GM03348 (cell line): ENCODE results near the gene SLC6A6.
A peak's percentile ranks its signal among the peaks of the same experiment; 100 is the strongest.

Experiments
- DNase-seq: peaks from one replicate; pipeline ENCODE4 v3.0.0; 2012; ENCODE audit warnings: low spot score

The SLC6A6 gene

DNA sequence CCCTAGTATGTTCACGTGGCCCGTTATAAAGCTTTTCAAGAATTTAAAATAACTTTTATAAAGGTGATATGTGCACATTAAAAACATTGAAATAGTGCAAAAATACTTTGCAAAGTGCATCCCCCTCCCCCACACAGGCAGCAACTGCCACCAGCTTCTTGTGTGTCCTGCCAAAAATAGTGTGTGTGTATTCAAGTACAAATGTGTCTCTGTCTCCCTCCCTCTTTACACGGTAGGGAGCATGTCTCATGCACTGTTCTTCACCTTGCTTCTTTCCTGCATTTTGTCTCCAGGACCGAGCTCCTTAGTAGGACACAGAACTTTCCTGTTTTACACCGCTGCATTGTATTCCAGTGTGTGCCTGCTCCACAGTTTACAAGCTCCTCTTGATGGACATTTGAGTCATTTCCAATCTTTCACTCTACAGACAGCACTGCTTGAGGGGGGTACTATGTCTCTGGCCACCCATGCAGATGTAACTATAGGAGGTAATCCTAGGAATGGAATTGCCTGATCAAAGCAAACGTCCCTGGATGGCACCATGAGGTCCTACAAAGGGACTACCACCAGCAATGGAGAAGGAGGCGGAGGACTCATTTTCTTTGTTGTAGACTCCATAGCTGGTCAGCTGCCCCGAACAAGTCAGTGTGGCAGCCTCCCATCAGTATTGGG is 52.4 kb downstream of the SLC6A6 start:
- DNase-seq = no peak

DNA sequence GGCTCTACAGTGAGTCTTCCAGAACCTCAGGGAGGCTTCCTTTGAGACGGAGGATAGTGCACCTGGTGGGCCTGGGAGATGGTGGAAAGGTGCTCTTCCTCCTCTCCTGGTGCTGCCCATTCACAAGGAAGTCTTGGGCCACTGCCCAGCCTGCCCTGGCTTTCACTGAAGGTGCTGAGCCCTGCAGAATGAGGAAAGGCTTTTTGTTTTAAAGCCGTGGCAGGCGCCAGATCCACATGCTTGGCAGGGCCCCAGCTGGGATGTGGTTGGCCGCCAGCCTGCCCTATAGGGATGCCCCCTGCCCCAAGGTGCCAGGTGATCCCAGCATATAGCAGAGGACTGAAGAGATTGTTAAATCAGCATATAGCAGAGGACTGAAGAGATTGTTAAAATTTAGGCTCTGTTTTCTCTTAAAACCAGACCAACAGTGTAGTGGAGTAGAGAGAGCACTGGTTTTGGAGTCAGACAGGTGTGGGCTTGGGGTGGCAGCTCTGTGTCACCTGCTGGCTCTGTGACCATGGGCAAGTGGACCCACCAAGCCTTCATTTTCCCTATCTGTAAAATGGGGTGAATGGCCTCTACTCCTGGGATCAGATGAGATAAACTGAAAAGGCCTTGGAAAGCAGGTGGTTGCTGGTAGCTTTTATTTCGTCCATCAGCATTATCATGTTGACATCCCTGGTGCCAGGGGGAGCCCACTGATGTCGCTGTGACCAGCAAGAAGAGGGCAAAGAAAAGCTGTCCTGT is 53.3 kb downstream of the SLC6A6 start:
- DNase-seq = no peak

DNA sequence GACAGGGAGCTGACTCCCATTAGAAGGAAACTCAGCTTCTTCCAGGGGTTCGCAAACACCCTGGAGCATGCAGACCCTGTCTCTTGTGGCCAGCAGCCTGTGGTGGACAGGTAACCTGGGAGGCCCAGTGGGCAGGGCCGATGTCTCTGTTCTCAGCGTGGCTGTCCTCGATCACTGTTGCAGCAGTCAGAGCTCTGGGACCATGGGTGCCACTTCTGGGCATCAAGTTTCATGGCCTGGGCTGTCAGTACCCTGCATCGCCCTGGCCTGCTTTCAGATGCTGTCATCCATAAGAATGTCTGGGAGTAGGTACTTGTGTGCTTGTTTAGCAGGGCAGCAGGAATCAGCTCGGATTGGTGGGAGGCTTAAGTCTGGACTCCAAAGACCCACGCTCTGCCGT is 54.4 kb downstream of the SLC6A6 start:
- DNase-seq = no peak

DNA sequence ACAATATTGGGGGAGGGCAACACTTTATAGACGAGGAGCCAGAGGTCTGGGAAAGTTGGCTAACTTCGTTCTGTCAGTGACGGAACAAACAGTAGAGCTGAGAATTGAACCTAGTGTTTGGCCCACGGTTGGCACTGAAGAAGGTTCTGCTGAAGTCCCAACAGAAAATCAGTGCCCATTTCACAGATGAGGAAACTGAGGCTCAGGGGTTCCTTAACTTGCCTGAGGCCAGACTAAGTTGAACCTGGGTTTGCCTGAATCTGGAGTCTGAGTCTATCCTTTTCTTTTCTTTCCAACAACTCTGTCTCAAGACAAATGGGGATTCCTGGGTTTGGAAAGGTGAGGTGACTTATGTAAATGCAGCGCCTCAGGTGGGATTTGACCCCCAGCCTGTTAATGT is 55.1 kb downstream of the SLC6A6 start:
- DNase-seq = no peak

DNA sequence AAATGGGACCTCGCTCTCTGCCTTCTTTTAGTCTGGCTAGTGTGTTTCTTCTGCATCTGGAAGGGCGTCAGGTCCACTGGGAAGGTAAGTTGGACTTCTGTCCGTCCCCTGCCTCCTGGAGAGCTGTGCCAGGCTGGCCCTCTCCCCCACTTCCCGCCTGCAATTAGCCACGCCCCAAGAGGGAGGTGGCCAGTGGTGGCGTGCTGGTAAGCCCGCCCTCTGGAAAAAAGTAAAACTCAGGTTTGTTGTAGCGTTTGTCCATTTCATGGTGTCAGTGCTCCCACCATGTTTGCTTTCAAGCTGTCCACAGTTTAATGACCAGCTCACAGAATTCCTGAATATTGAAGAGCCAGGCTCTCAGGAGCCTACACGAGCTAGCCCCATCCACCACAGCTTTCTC is 55.6 kb downstream of the SLC6A6 start:
- DNase-seq = no peak

DNA sequence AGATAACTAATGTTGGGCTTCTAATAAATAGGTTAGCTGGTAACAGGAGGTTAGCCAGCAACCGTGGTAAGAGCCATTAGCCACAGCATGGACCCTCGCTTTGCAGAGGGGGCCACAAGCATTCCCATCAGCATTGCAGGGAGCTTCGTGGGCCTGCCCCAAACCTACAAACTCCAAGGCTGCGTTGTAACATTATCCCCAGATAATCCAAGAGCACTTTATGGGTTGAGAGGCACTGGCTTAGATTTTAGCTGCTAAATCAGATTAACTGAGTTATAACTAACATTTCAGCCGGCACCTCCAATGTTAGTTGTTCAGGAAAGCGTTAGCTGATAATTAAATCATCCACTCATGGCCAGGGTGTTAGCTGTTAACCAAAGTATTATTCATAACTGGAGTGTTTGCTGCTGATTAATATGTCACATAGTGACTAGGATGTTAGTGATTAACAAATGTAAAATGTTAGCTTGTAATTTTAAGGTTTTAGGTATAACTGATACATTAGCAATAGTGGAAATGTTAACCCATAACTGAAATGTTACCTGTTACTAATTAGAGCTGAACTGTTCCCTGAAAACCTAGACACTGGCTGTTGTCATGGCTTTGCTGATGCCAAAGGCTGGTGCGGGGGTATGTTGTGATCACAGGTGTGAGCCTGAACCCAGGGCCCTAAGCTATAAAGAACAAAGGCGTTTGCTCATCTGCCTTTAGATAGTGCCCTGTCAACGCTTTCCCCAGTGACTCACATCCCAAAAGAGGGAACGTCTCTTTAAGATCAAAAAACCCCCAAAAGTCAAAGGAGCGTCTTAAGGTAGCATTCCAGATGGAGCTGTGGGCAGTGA is 56.2 kb downstream of the SLC6A6 start:
- no peak for DNase-seq

DNA sequence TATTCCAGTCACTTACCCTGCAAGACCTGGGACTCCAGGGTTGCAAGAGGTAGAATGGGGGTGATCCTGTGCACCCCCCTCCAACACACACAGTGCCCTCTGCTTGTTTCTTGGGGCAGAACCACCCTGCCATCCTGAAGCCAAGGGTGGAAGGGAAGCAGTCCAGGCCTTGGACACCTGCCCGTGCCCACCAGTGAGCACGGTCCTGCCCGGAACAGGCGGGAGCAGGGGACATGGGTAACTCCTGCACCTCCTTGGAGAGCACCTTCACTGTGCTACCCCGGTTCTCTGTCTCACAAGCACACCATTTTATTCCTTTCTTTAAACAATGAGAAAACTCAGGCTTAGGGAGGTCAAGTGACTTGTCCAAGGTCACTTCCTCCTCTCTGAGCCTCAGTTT is 57.0 kb downstream of the SLC6A6 start:
- DNase-seq = no peak

DNA sequence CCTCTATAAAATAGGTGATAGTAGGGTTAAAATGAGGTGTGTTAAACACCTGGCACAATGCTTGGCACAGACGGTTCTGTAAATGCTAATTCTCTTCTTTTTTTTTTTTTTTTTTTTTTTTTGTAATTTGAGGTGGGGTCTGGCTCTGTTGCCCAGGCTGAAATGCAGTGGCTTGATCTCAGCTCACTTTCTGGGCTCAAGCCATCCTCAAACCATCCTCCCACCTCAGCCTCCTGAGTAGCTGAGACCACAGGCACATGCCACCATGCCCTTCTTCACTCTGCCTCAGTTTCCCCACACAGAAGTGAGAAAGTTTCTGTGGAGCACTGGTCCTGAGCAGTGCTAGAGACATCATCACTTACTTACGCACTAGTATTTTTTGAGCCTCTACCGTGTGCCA is 57.4 kb downstream of the SLC6A6 start:
- no peak for DNase-seq

DNA sequence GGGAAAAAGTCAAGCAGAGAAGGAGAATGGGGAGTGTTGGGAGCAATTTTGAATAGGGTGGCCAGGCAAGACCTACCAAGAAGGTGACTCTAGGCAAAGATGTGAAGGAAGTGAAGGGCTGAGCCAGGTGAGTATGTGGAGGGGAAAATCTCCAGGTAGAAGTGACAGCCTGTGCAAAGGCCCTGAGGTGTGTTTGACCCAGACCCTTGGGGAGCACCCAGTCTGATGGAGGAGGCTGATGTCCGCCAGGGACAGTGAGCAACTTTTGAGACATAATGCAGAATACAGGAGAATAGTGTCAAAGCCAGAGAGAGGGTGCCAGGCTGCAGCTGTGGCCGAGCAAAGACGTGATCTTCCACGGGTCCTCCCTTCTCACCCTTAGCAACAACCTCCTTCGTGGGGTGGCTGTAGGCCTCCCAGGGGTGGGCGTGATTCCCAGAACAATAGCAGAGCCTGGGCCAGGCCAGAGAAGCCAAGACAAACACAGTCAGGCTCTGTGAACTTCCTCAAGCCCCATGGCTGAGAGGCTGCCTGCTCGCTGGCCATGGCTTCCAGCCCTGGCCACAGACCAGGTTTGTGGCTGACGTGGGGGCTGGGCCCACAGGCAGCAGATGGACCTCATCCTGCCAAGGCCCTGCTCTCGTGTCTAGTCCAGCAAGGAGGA is 58.1 kb downstream of the SLC6A6 start:
- peak; percentile 95 for DNase-seq

DNA sequence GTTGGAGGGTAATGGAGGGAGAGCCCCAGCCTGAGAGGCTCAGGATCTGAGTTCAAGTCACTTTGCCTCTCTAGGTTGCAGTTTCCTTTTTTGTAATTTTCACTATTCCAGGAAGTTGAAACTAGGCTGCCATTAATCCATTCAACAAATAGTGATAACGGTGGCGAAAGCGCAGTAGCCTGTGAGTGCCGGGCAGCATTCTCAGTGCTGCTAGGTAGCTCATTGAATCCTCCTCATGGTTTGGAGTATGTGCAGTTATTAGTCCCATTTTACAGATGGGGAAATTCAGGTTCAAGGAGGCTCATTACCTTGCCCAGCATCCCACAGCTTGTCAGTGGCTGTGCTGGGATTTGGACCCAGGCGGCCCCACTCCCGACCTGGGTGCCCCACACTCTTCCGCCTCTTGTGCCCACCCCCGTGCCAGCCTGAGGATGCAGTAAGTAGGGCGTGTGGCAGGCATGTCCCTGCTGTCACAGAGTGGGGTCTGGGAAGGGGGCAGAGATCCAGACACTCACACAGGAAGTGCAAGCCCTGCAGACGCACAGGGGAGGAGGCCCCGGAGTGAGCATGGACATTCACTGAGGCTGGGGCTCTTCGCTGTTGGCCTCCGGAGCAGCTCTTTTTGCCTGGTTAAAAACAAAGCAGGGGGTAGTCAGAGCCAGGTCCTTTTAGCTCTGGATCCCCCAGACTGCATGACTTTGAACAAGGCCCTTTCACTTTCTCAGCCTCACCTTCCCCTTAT is 58.8 kb downstream of the SLC6A6 start:
- DNase-seq = no peak

DNA sequence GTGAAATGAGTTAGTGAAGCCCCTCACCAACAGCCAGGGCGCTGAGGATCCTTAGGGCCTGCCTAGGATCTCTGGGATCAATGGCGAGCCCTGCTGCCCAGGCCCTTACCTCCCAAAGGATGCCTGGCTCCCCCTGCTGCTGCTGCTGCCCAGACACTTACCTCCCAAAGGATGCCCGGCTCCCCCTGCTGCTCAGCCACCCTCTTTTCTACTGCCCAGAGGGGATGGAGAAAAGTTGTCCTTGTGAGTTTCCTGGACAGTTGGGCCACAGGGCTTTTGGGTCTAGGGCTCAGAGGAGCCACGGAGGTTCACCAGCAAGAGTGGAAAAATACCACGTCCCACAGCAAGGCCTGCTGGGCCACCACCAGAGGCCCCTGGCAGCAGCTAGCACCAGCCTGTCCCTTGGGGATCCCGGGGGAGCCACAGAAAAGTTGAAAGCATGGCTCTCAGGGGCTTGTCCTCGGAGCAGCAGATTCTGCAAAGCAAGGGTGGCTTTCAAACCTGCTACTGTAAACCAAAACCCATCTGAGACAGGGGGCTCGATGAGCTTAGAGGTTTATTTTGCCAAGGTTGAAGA is 59.4 kb downstream of the SLC6A6 start:
- peak; percentile 76 for DNase-seq

DNA sequence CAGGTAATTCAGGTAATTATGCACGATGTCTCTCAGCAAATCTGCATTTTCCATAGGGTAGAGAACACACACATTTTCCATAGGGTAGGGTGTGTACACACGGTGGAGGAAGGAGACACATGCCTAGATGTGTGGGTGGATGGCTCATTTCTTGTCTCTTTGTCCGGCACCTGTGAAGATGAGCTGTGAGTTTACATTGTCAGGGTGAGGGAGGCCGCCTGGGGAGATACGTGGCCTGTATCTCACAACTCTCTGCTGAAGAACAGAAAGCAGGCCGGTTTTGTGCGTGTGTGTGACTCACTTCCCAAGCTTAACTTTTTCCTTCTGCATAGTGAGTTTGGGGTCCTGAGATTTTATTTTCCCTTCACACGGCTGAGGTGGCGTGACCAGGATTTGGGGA is 60.3 kb downstream of the SLC6A6 start:
- no peak for DNase-seq

DNA sequence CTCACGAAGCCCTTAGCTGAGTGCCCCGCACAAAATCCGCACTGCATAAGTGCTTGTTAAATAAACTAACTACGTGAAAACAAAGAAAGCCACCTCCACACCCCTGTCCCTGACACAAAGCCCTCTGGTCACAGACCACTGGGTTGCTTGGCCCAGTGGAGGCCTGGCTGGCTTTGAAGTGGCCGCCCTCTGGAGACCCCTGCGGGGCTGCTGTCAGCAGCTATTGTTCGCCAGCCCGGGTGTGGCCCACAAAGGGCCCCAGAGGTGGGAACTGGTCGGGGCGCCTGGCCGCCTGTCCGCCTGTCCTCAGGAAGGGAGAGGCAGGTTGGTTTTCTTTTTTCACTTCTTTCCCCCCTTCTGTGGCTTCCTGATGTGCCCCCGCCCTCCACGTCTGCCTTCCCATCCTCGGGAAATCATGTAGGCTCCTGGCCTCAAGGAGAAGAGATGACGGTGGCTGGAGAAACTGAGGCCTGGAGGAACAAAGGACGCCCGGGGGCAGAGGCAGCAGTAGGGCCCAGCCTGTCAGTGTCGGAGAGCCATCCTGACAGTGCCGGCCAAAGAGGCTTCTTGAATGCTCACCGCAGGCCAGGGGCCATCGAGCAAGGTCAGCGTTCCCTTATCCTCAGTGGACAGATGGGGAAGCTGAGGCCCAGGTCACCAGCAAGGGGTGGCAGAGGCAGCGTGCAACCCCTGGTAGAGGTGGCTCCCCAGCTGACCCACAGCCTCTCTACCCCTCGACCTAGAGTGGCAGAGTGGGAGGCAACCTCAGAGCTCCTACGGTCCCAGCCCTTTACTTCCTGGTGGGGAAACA is 61.1 kb downstream of the SLC6A6 start:
- no peak for DNase-seq

DNA sequence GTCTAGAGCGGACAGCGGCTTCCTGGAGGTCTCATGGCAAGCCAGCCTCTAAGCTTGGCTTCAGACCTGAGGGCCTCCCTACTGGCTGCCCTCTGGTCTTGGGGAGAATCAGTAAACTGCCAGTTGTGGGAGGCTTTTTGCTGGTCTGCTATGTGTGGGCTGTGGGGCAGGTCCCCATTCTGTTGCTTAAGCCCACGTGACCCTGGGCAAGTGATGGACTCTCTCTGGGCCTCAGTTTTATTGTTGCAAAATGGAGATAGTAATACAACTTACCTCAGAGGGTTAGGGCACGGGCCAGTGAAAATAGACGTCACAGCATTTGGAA is 61.7 kb downstream of the SLC6A6 start:
- no peak for DNase-seq

DNA sequence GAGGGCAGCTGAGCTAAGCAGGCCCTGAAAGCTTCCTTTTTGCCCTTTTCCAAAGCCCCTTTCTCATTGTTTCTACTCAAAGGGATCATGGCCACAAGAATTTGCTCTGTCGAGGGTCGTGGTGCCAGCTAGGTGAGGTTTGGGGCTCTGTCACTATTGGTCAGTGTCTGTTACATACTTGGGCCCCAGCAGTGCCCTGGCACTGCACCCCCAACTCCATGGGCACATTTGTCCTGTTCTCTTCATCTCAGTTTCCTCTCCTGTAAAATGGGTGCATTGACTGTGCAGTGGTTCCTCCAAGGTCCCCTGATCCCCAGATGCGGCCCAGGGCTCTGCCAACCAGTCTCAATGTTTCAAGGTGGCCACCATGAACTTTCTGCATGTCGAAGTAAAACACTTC is 62.1 kb downstream of the SLC6A6 start:
- DNase-seq = no peak

DNA sequence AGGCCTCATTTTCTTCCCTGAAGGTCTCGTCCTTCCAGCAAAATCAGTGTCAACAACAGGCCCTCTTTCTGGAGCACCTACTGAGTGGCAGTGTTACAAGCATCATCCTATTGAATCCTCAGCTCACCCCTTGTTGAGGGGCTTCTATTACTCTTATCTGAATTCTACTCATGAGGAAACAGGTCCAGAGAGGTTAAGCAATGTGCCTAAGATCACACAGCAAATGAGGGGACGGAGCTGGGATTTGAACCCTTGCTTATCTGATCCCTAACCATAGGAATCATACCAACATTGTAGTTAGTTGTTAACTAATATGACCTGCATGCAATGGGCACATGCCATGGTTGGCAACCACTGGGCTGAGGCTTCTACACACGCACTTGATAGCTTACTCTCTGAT is 63.0 kb downstream of the SLC6A6 start:
- DNase-seq = no peak

DNA sequence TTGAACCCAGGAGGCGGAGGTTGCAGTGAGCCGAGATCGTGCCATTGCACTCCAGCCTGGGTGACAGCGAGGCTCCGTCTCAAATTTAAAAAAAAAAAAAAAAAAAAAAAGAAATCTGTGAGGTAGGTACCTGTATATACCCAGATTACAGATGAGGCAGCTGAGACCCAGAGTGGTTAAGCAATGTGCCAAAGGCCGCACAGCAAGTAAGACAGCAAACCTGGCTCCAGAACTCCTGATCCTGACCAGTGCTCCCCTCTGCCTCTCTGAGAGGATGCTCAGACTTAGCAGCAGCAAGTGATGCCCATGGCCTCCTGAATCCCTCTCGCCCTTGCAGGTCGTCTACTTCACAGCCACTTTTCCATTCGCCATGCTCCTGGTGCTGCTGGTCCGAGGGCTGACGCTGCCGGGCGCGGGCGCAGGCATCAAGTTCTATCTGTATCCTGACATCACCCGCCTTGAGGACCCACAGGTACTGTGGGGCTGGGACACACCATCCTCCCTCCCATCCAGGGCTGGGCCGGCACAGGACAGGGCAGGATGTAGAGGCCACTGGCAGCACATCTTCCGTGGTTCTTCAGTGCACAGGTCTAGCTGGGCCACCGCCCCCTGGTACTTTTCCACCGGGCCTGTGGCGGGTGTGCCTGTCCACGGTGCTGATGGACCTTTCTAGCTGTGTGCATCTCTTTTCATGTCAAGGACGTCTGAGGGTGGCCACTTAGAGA is 63.9 kb downstream of the SLC6A6 start:
- DNase-seq = no peak

DNA sequence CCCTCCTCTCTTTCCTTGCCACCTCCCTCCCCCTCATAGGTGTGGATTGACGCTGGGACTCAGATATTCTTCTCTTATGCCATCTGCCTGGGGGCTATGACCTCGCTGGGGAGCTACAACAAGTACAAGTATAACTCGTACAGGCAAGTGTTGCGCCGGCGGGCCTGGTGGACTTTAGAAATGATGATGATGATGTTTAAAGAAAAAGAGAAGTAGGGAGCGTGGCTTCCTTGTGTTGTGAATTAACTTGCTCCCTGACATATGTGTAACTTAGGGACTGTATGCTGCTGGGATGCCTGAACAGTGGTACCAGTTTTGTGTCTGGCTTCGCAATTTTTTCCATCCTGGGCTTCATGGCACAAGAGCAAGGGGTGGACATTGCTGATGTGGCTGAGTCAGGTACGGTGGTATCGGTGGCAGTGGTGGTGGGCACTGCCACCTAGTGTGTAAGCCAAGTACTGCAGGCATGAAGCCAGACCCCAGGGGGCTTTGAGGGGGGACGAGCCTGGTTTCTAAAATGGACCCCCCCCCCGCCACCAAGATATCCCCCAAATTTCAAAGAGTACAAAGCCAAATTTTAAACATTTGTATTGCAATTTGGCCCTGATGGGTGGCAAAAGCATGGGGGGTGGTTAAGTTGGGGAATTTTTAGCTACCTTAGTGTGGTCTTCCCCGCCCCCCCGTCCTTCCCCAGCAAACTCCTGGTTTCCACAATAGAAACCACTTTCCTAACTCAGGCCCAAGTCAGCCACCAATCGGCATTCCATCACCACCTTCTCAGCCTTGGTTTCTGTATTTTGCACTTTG is 65.6 kb downstream of the SLC6A6 start:
- DNase-seq = peak; percentile 82

DNA sequence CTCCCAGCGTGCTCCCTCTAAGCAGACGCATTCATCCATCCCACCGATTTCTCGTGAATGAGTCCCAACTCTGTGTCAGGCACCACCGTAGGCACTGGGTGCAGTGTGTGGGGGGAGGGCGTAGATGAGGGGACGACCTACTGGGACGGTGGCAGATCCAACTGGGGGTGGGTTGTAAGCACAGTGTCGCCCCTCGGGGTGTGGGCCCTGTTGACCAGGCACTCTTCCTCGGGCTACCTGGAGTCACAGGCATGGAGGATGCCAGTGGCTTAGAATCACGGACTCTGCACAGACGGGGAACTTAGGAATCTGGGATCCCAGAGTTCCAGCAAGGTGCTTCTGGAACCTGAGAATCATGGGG is 66.2 kb downstream of the SLC6A6 start:
- DNase-seq = no peak
